ENCODE measurements around the gene DNAH5.

GRCh38 chr5:13934125-13934524, 10.4 kb downstream of the DNAH5 start:
- TF ChIP-seq CTCF (IDR thresholded peaks at IDR 0.05) (no peak), POLR2A (IDR thresholded peaks at IDR 0.05) (no peak)
